Activated CD8-positive, alpha-beta memory T cell treated with anti-CD3 and anti-CD28 coated beads, Interleukin-2, amount 50 U/mL, for 1 hour (primary cell): Measurements from ENCODE around the gene DYNLT2B.
"Not testable (repeated sequence)": the region's sequence is repeated elsewhere in the genome, so short reads cannot be mapped to it uniquely, and the experiment has no call there.

ENCODE experiments used
- DNase-seq: peaks from one replicate; pipeline ENCODE4 v3.0.0-alpha.2; 2020; ENCODE audit errors: extremely low read depth

DYNLT2B gene

DNA sequence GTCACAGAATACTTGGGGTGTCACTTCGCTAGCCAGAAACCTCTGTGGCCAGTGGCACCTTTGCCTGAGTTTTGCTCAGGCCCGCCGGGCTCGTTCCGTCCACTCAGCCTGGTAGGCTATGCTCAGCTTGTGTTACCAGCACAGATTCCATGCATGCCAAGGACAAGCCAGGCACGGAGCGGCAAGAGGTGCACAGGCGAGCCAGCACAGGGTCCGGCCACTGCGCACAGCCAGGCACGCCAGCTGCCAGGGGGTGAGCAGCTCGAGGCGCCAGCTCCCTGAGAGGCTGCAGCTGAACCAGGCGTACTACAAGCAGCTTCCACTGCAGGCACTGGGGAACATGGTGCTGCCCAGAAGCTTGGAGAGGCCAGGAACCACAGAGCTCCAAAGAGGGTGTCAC, 45.2 kb downstream of the DYNLT2B start:
- no peak for DNase-seq

DNA sequence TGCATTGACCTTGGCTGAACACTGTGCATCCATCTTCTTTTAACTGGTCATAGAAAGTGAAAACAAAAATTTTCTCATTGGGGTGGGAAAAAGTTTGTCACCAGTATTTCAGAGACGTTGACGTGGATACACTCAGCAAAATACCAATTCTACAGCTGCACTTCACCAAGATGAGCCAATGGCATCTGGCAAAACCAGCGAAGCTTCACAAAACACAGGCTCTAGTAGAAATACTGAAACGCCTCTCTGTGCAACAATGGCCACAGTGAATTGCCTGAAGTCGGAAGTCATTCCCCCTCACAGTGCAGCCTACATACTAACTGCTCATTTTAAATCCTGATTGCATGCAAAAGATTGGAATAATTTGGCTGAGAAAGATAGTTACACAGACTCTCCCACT, 47.5 kb downstream of the DYNLT2B start:
- DNase-seq = no peak

DNA sequence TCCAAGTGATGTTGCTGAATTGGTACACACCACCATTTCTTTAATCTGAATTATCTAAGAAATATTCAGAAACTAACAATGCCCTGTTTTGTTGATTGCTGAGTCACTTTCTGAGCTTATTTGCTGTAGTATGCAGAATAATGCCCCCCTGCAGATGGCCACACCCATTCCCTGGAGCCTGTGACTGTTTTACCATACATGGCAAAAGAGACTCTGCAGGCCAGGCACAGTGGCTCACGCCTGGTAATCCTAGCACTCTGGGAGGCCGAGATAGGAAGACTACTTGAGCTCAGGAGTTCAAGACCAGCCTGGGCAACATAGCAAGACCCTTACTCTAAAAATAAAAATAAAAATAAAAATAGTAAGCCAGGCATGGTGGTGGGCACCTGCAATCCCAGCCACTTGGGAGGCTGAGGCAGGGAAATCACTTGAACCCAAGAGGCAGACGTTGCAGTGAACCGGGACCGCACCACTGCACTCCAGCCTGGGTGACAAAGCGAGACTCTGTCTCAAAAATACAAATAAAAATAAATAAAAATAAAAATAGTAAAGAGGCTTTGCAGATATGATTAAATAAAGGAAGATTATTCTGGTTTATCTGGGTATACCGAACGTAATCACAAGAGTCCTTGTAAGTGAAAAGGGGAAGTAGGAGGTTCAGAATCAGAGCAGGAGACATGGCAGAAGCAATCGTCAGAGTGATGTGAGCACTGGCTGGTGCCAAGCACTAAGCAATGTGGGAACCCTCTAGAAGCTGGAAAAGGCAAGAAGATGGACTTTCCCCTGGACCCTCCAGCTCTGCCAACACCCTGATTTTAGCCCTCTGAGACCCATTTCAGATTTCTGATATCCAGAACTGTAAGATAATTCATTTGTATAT, 49.5 kb downstream of the DYNLT2B start:
- no peak for DNase-seq

DNA sequence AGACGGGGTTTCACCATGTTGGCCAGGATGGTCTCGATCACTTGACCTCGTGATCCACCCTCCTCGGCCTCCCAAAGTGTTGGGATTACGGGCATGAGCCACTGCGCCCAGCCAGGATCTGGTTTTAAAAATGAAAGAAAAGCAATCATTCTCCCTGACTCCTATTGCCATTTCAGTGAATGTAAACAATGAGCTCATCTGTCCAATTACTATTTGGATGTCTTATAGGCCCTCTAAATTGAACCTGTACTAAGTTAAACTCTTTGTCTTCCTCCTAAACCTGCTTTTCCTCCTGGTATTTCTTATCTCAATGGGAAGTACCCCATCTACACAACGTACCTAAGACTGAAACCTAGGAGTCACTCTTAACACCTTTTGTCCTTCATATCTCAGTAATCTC, 54.2 kb downstream of the DYNLT2B start:
- no peak for DNase-seq

DNA sequence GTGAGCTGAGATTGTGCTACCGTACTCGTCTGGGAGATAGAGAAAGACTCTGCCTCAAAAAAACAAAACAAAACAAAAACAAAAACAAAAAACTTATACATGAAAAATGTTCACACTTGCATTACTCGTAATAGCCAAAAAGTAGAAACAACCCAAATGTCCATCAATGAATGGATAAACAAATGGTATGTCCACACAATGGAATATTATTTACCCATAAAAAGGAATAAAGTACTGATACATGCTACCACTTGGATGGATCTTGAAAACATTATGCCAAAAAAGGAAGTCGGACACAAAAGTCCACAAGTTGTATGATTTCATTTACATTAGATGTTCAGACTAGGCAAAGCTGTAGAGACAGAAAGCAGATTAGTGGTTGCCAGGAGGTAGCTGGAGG, 57.3 kb downstream of the DYNLT2B start:
- no peak for DNase-seq

DNA sequence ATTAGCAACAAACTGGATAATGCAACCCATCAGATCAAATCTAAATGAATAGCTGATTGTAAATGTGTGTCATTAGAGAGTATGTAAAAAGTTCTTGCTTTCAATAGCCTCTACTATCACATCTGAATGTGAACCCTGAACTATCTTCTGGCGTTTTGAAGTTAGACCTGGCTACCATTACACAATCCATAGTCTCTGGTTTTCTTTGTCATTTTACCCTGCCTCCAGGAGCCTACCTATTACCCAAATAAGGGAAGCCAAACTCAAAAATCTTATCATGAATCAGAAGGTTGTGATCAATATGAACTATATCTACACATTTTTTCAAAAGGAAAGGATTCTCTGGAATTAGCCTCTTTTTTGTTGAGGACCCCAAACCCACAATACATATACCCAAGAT, 62.3 kb downstream of the DYNLT2B start:
- DNase-seq = no peak

DNA sequence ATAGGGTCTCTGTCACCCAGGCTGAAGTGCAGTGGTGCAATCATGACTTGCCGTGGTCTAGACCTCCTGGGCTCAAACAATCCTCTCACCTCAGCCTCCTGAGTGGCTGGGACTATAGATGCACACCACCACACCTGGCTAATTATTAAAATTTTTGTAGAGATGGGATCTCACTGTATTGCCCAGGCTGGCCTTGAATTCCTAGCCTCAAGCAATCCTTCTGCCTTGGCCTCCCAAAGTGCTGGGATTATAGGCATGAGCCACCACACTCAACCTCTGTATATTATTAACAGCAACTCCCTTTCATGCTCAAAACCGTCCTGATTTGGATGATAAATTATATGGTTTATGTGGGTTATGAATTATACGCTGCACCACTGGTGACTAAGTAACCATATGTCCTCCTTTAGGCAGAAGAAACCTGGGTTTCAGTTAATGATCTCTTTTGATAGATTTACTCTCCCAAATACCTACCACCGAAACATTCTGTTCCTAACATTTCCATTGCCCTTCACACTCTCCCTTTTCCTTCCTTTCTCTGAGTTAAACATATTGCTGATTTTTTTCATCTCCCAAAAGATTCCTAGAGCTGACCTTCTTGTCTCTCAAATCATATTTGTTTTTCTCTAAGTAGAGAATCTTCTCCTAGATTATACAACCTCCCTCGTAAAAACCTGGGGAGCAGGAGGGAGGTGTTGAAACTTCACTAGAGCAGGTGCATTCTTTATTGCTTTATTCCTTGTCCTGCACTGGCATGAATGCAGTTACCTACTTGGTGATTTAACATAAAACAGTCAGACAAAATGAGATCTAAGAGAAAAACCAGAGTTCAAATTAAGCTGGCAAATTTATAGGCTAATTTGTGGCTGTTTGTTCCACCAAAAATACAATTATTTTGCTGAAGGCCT, 63.4 kb downstream of the DYNLT2B start:
- no peak for DNase-seq

DNA sequence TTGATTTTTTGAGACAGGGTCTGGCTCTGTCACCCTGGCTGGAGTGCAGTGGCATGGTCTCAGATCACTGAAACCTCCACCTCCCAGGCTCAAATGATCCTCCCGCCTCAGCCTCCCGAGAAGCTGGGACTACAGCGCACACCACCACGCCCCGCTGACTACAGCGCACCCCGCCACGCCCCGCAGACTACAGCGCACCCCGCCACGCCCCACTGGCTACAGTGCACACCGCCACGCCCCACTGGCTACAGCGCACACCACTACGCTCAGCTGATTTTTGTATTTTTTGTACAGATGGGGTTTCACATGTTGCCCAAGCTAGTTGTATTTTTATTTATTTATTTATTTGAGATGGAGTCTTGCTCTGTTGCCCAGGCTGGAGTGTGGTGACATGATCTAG, 66.1 kb downstream of the DYNLT2B start:
- DNase-seq = no peak

DNA sequence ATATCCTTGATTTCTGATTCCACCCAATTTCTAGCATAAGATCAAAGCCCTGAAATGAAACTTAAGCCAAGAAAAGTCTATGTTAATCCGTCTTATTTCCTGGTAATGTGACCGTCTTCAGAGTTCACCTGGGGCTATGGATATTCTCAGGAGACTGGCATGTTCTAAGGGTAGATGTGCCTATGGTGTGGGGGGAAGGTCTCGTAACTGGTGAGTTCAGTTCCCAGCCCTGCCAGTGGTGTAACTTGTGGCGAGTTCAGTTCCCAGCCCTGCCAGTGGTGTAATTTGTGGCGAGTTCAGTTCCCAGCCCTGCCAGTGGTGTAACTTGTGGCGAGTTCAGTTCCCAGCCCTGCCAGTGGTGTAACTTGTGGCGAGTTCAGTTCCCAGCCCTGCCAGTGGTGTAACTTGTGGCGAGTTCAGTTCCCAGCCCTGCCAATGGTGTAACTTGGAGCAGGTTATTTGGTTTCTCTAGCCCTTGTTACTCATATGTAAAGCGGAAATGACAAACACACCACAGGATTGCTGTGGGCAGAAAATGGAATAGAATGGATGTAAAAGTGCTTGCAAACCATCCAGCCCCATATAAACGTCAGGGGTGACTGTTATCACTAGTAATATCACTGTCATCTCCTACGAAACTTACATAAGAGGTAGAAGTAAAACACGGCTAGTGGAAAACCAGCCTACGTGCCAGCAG, 71.3 kb downstream of the DYNLT2B start:
- no peak for DNase-seq

DNA sequence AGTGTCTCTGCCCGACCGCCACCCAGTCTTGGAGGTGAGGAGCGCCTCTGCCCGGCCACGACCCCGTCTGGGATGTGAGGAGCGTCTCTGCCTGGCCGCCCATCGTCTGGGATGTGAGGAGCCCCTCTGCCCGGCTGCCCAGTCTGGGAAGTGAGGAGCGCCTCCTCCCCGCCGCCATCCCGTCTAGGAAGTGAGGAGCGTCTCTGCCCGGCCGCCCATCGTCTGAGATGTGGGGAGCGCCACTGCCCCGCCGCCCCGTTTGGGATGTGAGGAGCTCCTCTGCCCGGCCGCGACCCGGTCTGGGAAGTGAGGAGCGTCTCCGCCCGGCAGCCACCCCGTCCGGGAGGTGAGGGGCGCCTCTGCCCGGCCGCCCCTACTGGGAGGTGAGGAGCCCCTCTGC, 73.9 kb downstream of the DYNLT2B start:
- DNase-seq = not testable (repeated sequence)

DNA sequence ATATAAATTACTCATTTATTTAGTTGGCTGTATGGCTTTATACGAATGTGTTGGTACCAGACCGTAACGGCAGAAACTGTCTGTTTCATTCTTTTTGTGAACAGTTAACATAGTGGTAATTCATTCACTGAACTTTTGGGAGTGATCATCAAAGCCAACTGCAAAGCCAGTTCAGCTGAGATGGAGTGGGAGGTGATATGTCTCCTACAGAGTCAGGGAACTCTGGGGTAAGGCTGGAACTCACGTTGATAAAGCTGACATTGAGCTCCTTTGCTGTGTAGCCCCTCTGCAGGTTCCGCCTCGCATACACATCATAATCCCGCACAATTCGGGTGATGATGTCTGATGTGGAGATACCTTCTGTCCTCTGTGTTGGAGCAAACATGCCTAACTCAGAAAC, 76.3 kb downstream of the DYNLT2B start:
- no peak for DNase-seq
